ENCODE results near the gene TMEM126B.

- TF ChIP-seq POLR2AphosphoS5 (IDR thresholded peaks at IDR 0.05) (no peak), CTCF (IDR thresholded peaks at IDR 0.05) (no peak)
Observed at GRCh38 chr11:85596886-85597285, 31.5 kb upstream of the TMEM126B start.

Measured in gastroesophageal sphincter (tissue), 3 donors.